Measurements from ENCODE around the gene ARL6IP5.

Gene ARL6IP5

GRCh38 chr3:69129531-69129930, 44.8 kb downstream of the ARL6IP5 start:
- ATAC-seq = no peak
- no peak for TF ChIP-seq POU6F1 (CRISPR knock-in tag; IDR thresholded peaks at IDR 0.05; ENCODE audit: borderline replicate concordance, low read depth)
- no peak for TF ChIP-seq TOX (CRISPR knock-in tag; IDR thresholded peaks at IDR 0.05; ENCODE audit: borderline replicate concordance)

GRCh38 chr3:69130689-69131088, 46.0 kb downstream of the ARL6IP5 start:
- TF ChIP-seq ZNF70 (CRISPR knock-in tag; IDR thresholded peaks at IDR 0.05) (no peak), ISL1 (CRISPR knock-in tag; IDR thresholded peaks at IDR 0.05) (no peak), CREB5 (CRISPR knock-in tag; IDR thresholded peaks at IDR 0.05; ENCODE audit: low read depth) (no peak), CSRNP3 (CRISPR knock-in tag; IDR thresholded peaks at IDR 0.05) (no peak), TSHZ2 (CRISPR knock-in tag; IDR thresholded peaks at IDR 0.05) (no peak), GLIS3 (CRISPR knock-in tag; IDR thresholded peaks at IDR 0.05) (no peak), RARB (CRISPR knock-in tag; IDR thresholded peaks at IDR 0.05) (no peak), ZFP3 (CRISPR knock-in tag; IDR thresholded peaks at IDR 0.05) (no peak), TCF4 (CRISPR knock-in tag; IDR thresholded peaks at IDR 0.05; ENCODE audit: borderline replicate concordance) (no peak), ARNTL (CRISPR knock-in tag; IDR thresholded peaks at IDR 0.05; ENCODE audit: borderline replicate concordance, low read depth) (no peak)
- no peak for ATAC-seq

- no peak for TF ChIP-seq RARB (CRISPR knock-in tag; IDR thresholded peaks at IDR 0.05)
- no peak for TF ChIP-seq GLIS3 (CRISPR knock-in tag; IDR thresholded peaks at IDR 0.05)
- no peak for TF ChIP-seq ZNF70 (CRISPR knock-in tag; IDR thresholded peaks at IDR 0.05)
- TF ChIP-seq ZNF565 (CRISPR knock-in tag; conservative IDR thresholded peaks at IDR 0.05; ENCODE audit: low read depth) = no peak
- no peak for TF ChIP-seq TCF4 (CRISPR knock-in tag; IDR thresholded peaks at IDR 0.05; ENCODE audit: borderline replicate concordance)
- no peak for TF ChIP-seq ESRRG (CRISPR knock-in tag; IDR thresholded peaks at IDR 0.05)
- no peak for TF ChIP-seq TOX (CRISPR knock-in tag; IDR thresholded peaks at IDR 0.05; ENCODE audit: borderline replicate concordance)
- TF ChIP-seq PPARA (CRISPR knock-in tag; IDR thresholded peaks at IDR 0.05; ENCODE audit: borderline replicate concordance) = no peak
- TF ChIP-seq CSDC2 (CRISPR knock-in tag; IDR thresholded peaks at IDR 0.05) = no peak
- peak; percentile 48; the same call in 2 of the 3 replicates for ATAC-seq
Observed at GRCh38 chr3:69137005-69137404, 52.3 kb downstream of the ARL6IP5 start.

GRCh38 chr3:69137412-69137811, 52.7 kb downstream of the ARL6IP5 start:
- TF ChIP-seq ZNF8 (CRISPR knock-in tag; IDR thresholded peaks at IDR 0.05) (no peak), PPARA (CRISPR knock-in tag; IDR thresholded peaks at IDR 0.05; ENCODE audit: borderline replicate concordance) (no peak), ZNF565 (CRISPR knock-in tag; conservative IDR thresholded peaks at IDR 0.05; ENCODE audit: low read depth) (no peak), ISL1 (CRISPR knock-in tag; IDR thresholded peaks at IDR 0.05) (no peak), RARB (CRISPR knock-in tag; IDR thresholded peaks at IDR 0.05) (no peak), ZNF70 (CRISPR knock-in tag; IDR thresholded peaks at IDR 0.05) (no peak), TSHZ2 (CRISPR knock-in tag; IDR thresholded peaks at IDR 0.05) (no peak), SNAI2 (CRISPR knock-in tag; IDR thresholded peaks at IDR 0.05) (no peak), TOX (CRISPR knock-in tag; IDR thresholded peaks at IDR 0.05; ENCODE audit: borderline replicate concordance) (no peak), BACH2 (CRISPR knock-in tag; IDR thresholded peaks at IDR 0.05; ENCODE audit: borderline replicate concordance) (no peak), TCF4 (CRISPR knock-in tag; IDR thresholded peaks at IDR 0.05; ENCODE audit: borderline replicate concordance) (no peak), PATZ1 (CRISPR knock-in tag; IDR thresholded peaks at IDR 0.05; ENCODE audit: borderline replicate concordance) (no peak), ZC3H10 (CRISPR knock-in tag; IDR thresholded peaks at IDR 0.05) (no peak), CSDC2 (CRISPR knock-in tag; IDR thresholded peaks at IDR 0.05) (no peak), ESRRG (CRISPR knock-in tag; IDR thresholded peaks at IDR 0.05) (no peak), OSR1 (CRISPR knock-in tag; IDR thresholded peaks at IDR 0.05) (no peak), ZFP30 (CRISPR knock-in tag; IDR thresholded peaks at IDR 0.05) (no peak)
- ATAC-seq = no peak

All from SK-N-SH treated with all-trans-retinoic acid at 6 μM for 48 hours (cell line).